ENCODE results near the gene MAP3K5.
A peak's percentile ranks its signal among the peaks of the same experiment; 100 is the strongest.
"Not testable (repeated sequence)": the region's sequence is repeated elsewhere in the genome, so short reads cannot be mapped to it uniquely, and the experiment has no call there.

Gene MAP3K5

DNA sequence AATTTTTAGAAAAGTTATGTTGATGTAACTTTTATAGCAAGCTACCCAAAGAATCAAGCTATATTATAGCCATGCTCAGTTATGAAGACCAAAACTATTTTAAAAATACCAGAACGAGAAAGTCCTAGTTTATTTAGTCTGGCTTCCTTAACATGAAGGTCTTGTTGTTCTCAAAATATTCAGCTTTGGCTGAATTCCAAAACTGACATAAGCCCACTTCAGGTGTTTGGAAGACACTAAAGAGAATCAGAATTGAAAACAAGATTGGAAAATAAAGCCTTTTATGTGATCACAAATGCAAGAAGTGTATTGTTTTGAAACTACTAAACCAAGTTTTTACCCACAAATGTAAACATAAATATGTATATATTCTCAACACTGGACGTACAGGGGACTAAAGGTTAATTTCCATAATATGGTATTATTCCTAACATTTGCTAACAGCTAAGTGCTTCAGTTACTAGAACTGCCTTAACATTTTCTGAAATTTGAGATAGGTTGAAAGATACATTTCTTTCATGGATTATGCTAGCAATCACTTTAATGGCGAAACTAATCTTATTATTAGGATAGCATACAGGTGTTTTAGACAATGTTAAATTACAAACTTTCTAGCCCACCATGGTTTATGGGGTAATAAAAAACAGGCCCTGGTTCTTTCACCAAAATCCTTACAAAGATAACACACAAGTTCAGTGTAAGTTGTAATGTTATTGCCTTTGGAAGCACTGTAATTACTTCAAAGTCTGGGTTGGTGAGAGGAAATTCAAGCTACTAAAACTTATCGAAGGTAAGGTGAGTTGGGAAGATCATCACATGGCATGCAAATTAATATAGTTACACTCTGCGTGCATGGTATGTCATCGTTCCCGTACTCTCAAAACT, 1.6 kb downstream of the MAP3K5 start:
- DNase-seq: no peak

DNA sequence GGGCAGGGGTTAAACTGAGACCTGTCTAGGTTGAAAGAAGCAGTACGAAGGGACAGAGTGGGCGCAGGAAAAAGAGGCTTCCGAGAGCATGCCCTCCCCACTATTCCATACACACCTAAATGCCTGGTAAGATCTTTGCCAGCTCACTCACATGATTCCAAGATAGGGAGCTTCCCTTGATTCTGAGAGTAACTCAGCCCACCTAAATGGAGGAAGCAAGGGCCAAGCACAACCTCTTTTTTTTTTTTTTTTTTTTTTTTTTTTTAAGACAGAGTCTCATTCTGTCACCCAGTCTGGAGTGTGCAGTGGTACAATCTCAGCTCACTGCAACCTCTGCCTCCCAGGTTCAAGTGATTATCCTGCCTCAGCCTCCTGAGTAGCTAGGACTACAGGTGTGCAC, 2.8 kb downstream of the MAP3K5 start:
- not testable (repeated sequence) for DNase-seq

DNA sequence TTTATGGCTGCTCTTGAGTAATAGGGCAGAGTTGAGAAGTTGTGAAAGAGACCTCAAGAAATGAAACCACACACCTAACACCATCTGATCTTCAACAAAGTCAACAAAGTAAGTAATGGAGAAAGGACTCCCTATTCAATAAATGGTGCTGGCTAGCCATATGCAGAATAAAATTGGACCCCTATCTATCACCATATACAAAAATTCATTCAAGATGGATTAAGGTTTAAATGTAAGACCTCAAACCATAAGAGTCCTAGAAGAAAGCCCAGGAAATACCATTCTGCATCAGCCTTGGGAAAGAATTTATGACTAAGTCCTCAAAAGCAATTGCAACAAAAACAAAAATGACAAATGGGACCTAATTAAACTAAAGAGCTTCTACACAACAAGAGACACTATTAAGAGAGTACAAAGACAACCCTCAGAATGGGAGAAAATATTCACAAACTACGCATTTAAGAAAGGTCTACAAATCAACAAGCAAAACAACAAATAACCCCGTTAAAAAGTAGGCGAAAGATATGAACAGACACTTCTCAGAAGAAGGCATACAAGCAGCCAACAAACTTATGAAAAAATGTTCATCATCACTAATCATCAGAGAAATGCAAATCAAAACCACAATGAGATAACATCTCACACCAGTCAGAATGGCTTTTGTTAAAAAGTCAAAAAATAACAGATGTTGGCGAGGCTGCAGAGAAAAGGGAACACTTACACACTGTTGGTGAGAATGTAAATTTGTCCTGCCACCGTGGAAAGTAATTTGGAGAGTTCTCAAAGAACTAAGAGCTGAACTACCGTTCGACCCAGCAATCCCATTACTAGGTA, 4.0 kb downstream of the MAP3K5 start:
- DNase-seq: peak; percentile 80

DNA sequence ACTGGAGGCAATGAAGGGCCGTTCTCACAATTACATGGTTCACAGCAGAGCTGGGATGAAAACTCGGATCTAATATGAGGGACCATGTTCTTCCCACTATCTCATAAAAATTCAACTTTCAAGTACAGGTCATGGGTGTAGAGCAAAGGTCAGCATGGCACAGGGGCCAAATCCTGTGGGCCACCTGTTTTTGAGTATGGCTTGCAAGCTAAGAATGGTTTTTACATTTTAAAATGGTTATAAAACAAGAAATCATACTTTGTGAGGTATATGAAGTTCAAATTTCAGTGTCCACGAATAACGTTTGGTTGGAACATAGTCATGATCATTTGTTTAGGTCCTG, 4.6 kb downstream of the MAP3K5 start:
- no peak for DNase-seq

DNA sequence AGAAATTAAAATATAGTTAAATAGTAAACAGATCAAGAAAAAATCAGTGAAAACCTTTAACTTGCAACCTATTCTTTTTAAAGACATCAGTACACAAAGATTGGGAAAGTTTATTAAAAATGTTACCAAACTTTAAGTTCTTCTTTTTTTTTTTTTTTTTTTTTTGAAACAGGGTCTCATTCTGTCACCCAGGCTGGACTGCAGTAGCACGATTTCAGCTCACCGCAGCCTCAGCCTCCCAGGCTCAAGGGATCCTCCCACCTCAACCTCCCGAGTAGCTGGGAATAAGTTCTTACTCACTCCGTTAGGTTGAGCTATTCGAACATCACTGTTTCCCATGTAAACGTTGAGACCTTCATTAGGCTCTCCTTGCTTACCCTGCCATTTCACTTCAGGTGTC, 5.6 kb downstream of the MAP3K5 start:
- DNase-seq: peak; percentile 36

DNA sequence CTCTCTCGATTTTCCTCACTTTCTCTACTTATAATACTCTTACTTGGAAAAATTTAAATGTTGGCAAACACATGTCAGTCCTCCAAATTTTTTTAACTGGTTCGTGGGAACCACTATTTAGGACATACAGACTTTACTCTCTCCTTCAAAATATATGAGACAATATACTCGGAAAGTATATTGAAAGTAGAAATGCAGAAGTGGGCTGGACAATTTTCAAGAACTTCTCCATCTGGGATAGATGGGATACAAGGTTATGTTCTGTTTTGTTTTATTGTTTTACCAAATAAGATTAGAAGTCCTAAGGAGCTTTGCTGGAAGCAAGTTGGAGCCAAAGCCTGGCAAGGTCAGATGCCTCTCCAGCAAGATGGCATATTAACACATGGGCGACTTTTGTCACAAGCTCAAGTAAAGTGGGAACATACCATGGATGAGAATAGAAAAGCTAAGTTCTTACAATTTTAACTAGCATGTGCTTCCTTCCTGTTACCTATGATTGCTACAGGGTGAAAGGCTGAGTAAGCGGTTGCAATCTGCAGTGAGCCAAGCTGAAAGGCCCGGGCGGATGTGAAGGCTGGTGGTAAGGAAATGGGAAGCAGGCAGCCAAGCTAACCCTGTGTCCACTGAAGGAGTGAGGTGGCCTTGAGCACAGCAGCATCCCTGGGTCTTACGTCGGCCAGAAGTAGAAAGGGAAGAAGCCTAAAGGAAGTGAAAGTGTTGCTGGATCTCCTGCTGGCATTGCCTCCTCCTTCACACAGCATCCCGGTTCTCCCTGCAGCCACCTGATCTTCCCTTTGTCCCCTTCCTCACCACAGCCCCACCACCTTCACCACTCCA, 7.1 kb downstream of the MAP3K5 start:
- peak; percentile 87 for DNase-seq

DNA sequence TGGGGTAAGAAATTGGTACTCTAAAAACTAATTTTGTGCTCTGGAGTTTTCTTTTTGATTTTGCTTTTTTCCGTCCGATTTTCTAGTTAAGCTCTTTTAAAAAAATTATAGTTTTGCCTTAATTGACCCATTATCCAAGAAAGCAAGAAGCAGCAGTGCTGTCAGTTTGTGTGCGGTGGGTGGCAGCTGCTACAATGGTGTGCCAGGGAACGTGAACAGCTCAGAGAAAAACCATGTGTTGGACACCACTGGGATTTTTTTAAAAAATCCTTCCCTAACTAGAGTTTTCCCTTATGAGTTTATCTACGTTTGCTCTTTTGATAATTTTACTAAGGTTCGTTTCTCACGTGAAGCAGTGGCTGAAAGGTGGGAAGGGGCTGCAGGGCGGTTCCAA, 8.0 kb downstream of the MAP3K5 start:
- DNase-seq: no peak

DNA sequence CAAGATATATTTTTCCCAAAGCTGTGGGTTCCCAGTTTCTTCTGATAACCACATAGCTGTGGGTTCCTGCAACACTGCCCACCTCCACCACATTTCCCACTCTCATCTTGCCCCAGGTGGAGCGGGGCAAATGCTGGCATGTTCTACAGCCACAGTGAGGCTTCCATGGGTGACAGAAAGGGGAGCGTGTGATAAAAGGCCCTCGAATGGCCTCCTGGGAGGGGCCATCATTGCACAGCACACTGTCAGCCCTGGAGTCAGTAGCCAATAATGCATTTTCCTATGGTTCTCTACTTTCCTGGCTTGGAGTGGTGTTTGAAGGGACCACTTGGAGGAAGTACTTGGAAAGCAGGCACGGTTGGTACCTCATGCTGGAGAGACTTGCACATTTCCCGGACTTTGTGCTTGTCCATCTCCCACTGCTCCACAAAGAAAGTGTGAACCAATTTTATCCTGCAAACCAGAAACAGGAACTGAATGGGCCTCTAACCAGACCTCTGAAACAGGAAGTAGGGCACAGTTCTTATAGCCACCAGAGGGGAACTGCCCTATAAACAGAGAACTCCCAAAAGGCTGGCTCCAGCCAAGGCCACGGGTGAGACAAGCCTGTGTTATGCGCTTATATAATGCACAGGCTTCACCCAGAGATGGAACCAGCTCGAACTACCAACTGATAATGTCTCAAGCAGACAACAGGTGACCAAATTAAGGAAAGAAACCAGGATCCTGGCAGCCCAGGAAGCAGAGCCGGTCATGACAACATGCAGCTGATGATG, 8.6 kb downstream of the MAP3K5 start:
- peak; percentile 87 for DNase-seq

DNA sequence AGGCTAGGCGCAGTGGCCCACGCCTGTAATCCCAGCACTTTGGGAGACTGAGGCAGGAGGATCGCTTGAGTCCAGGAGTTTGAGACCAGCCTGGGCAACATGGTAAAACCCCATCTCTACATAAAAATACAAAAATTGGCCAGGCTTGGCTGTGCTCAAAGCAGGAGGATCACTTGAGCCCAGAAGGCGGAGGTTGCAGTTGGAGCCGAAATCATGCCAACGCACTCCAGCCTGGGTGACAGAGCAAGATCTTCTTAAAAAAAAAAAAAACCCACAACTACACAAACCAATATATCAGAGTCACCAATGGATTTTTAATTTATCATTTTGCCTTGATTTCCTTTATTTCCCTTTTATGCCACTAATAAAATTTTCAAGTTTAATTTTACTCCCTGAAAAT, 9.3 kb downstream of the MAP3K5 start:
- no peak for DNase-seq

DNA sequence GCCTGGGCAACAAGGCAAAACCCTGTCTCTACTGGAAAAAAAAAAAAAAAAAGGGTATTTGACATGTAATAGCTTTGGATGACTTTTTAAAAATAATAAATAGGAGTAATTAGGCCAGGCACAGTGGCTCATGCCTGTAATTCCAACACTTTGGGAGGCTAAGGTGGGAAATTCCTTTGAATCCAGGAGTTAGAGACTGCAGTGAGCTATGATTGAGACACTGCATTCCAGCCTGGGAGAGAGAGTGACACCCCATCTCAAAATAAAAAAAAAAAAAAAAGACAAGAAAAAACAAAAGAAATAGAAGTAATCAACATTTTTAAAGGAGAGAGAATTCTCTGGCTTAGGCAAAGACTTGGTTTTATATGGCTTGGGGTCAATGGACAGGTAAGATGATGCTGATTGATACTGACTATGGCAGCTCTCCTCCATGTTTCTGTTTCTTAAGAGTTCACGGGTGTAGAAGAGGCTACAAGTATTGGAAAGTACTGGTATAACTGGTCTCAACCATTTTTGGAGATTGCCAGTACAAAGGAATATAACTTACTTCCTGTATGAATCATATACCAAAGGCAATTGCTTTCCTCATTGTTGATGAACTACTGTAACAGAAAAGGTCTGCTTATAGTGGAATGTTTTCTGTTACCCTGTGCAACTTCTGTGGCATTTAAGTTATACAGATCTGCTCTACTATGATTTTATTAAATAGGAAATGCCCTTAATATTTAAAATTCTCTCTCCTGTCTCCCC, 10.1 kb downstream of the MAP3K5 start:
- peak; percentile 70 for DNase-seq

DNA sequence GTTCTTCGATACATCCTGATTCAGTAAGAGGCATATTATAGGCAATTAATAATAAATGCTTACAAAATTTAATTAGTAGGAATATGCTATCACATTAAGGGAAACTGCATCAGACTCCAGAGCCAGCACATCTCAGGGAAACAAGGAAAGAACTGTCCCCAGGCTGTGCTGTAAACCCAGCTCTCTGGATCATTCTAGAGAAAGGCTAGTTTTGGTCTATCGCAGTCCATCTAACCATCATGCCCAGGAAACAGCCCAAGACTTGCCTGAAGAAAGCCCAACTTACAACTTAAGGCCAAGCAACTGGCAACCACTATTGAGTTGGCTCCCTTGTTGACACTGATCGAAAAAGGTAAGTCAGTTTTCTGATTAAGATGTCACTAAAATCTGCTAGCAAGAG, 11.3 kb downstream of the MAP3K5 start:
- no peak for DNase-seq

DNA sequence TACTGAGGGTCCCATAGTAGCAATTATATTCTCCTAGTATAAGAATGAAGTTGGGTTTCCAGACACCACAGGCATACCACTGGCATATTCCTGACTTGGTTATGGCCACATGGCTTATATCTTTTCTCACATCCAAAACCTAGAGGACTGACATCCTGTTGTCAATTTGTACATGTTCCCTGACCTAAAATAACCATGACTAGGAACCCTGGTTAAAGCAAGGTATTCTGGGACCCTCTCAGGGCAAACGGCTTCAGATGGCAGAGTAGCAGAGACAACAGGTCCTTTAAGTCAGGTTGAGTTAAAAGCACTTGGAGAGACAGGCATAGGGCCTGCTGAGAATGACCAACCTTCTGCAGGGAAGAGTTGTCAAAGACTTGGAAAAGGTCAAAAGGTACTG, 12.6 kb downstream of the MAP3K5 start:
- no peak for DNase-seq

DNA sequence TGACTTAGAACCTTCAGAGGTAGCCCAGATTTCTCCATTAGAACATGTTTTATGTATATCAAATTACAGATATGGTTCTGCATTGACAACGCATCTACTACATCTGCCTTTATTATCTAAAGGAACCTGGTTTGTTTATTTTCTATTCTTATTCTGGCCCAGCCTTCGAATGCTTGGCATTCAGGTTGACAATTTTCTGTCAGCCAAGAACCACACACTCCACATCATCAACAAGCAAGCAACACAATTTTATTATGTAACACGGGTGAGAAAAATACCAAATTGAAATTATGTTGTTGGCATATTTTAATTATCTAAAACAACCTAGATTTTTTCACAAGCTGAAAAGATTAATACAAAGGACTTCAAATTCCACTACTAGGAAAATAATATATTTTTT, 14.6 kb downstream of the MAP3K5 start:
- no peak for DNase-seq

DNA sequence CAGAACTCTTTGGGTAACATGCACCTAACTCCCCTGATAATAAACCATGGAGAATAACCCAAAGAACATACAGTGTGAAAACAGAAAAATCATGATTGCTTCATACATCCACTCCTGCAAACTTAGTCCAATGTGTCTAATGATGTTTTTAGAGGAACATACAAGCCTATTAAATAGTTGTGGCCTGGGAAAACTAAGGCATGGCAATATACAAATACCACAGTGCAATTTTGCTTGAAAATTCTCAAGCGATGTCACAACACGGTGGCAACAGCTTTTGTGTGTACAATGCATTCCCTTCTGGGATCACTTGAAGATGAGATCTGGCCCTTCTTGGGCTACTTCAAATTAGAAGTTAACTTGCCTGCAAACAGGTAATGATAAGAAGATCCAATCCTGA, 16.7 kb downstream of the MAP3K5 start:
- no peak for DNase-seq

DNA sequence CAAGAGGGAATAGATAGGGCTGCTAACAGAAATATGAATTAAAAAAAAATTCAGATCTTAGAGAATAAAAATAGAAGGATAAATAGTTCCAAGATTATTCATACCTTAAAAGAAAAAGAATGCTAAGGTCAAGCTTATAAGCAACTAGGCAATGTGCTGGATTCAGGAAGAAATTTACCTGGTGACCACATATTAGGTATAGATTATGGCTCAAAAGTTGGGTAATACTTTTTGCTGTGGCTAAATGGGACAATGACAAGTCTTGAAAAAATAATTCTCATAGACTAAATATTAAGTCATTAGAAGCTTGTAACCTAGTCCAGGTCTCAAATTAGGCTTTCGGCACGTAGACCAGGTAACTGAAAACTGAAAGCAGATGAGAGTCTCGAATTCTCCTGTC, 17.2 kb downstream of the MAP3K5 start:
- no peak for DNase-seq

DNA sequence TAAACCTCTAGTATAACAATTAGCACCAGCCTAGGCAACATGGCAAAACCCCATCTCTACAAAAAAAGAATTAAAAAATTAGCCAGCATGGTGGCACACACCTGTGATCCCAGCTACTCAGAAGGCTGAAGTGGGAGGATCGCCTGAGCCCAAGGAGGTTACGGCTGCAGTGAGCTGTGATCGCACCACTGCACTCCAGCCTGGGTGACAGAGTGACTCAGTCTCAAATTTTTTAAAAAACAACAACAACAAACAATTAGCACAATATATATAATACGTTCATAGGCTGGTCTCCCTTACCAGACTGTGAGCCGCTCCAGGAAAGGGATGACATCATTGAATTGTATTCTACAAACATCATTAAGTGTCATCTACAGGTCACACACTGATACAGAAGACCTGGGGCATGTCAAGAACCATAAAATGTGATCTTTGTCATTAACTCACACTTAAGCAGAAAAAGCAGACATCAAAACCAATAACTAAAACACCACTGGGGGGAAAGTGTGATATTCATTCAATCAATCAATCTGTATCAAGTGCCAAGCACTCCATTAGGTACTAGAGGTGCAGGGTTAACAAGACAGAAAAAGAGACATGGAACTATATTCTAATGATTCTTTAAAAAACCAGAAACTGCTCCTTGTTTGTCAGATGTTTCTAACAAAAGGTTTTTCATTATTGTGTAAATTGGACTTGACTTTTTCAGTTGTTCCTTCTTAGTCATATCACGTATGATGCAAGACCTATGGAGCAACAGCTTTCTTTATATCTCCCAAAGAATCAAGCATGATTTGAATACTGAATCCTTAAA, 17.8 kb downstream of the MAP3K5 start:
- DNase-seq: peak; percentile 90

DNA sequence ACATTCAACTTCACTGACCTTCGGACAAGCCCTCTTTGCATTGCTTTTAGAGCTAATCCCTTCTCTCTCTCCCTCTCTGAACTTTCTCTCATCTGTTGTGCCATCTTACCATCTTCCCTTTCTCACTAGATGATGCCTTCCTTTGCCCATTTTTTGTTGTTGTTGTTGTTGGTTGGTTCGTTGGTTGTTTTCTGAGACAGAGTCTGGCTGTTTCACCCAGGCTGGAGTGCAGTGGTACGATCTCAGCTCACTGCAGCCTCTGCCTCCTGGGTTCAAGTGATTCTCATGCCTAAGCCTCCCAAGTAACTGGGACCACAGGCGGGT, 18.8 kb downstream of the MAP3K5 start:
- no peak for DNase-seq

DNA sequence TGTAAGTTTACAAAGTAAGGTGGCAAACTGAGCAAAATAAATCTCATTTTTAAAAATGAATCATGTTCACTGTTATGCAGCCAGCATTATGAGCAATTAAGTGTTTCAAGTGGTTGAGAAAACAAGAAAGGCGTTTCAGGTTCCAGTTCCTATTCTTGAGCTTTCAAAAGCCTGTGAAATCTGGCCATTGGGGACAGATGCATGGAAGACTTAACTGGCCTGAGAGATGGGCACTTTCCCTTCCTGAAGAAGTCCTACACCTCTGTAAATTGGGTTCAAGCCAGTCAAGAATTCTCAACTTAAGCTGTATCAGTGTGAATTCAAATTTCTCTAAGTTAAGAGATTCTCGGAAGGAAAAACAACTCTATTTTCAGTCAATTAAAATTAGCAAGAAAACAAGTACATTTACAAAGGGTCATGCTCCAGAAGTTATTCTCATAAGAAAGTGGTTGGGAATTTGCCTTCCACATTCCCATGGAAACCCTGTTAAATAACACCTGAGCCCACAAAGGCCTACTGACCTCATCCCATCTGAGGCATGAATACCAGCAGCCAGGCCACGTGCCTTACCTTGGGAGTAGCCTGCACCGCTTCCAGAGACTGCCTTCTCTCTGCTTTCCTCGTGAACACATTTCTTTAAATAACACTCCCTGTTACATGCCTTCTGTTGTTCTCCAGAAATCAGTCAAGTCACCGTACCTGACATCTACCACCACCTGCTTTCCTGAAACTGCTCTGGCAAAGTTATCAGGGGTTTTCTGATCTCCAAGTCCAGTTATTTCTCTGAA, 19.4 kb downstream of the MAP3K5 start:
- peak; percentile 87 for DNase-seq

DNA sequence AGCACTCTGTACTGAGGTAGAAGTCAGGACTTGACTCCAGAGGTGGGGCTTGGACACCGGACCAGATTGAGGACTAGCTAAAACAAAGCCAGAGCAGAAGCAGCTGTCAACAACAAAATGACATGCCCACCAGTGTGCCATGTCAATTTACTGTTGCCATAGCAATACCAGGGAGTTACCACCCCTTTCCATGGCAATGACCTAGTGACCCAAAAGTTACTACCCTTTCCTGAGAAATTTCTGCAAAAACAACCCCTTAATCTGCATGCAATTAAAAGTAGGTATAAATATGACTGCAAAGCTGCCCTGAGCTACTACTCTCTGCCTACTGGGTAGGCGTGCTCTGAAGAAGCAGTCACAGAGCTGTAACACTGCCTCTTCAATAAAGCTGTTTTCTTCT, 21.0 kb downstream of the MAP3K5 start:
- peak; percentile 34 for DNase-seq

DNA sequence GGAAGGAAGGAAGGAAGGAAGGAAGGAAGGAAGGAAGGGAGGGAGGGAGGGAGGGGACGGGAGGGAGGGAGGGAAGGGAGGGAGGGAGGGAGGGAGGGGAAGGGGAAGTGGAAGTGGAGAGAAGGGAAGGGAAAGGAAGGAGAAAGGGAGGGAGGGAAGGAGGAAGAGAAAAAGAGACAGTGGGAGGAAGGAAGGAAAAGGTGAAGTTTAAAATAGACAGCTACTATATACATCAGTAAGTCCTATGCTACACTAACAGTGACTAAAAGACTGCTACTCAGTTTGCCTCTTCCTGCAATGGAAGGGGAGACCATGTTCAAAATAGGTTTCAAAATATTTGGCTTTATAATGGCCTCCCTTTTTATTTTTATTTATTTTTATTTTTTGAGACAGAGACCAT, 22.5 kb downstream of the MAP3K5 start:
- DNase-seq: no peak

Data from inflammatory macrophage treated with lipopolysaccharide for 4 hours (primary cell).